ENCODE results near the gene HSF5. TPM values are rescaled to one million over a fixed set of nuclear protein-coding genes. Genes with fewer than 3 reads are reported as not detected.

The HSF5 gene
- total and polyA plus RNA-seq, 2 of the 13 experiments (the other 11 are each of a cell fraction or from before 2014, with no cell fraction given), result not detected

- no peak for TF ChIP-seq ZNF318 (CRISPR knock-in tag; IDR thresholded peaks at IDR 0.05)
- TF ChIP-seq KAT8 (CRISPR knock-in tag; IDR thresholded peaks at IDR 0.05), result peak; percentile 92
- peak; percentile 86 for TF ChIP-seq POGZ (CRISPR knock-in tag; IDR thresholded peaks at IDR 0.05)
- TF ChIP-seq ZBTB4 (CRISPR knock-in tag; IDR thresholded peaks at IDR 0.05; ENCODE audit: borderline replicate concordance), result peak; percentile 78; the same call in 1 of the 2 replicates
- TF ChIP-seq SOX6 (IDR thresholded peaks at IDR 0.05), result no peak
- peak; percentile 94 for TF ChIP-seq SOX6 (CRISPR knock-in tag; IDR thresholded peaks at IDR 0.05)
- TF ChIP-seq ZNF629 (CRISPR knock-in tag; conservative IDR thresholded peaks at IDR 0.05), result 0 out of 2 replicates have a peak, but pooled peaks have one; percentile 30
- TF ChIP-seq PHF5A (CRISPR knock-in tag; IDR thresholded peaks at IDR 0.05; ENCODE audit: low read depth, unreplicated experiment), result peak; percentile 70
- TF ChIP-seq, protein P1, sequence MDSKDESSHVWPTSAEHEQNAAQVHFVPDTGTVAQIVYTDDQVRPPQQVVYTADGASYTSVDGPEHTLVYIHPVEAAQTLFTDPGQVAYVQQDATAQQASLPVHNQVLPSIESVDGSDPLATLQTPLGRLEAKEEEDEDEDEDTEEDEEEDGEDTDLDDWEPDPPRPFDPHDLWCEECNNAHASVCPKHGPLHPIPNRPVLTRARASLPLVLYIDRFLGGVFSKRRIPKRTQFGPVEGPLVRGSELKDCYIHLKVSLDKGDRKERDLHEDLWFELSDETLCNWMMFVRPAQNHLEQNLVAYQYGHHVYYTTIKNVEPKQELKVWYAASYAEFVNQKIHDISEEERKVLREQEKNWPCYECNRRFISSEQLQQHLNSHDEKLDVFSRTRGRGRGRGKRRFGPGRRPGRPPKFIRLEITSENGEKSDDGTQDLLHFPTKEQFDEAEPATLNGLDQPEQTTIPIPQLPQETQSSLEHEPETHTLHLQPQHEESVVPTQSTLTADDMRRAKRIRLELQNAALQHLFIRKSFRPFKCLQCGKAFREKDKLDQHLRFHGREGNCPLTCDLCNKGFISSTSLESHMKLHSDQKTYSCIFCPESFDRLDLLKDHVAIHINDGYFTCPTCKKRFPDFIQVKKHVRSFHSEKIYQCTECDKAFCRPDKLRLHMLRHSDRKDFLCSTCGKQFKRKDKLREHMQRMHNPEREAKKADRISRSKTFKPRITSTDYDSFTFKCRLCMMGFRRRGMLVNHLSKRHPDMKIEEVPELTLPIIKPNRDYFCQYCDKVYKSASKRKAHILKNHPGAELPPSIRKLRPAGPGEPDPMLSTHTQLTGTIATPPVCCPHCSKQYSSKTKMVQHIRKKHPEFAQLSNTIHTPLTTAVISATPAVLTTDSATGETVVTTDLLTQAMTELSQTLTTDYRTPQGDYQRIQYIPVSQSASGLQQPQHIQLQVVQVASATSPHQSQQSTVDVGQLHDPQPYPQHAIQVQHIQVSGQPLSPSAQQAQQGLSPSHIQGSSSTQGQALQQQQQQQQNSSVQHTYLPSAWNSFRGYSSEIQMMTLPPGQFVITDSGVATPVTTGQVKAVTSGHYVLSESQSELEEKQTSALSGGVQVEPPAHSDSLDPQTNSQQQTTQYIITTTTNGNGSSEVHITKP (CRISPR knock-in tag; IDR thresholded peaks at IDR 0.05; ENCODE audit: low read depth), result peak; percentile 95
- peak; percentile 92; the same call in 1 of the 2 replicates for TF ChIP-seq ZNF614 (CRISPR knock-in tag; IDR thresholded peaks at IDR 0.05; ENCODE audit: borderline replicate concordance)
These were observed 106.8 kb downstream of the HSF5 start (continued) for GRCh38 chr17:58381124-58382035.

Data from HepG2 (cell line).